Stimulated activated CD8-positive, alpha-beta memory T cell treated with anti-CD3 and anti-CD28 coated beads, Interleukin-12 subunit alpha, Interleukin-12 subunit beta, amount 100 ng/mL, for 4 hours (primary cell): ENCODE measurements around the gene NOG.

Experiments used
- DNase-seq: peaks from one replicate; pipeline ENCODE4 v3.0.0-alpha.2; 2020; ENCODE audit warnings: low read depth

Gene NOG

DNA sequence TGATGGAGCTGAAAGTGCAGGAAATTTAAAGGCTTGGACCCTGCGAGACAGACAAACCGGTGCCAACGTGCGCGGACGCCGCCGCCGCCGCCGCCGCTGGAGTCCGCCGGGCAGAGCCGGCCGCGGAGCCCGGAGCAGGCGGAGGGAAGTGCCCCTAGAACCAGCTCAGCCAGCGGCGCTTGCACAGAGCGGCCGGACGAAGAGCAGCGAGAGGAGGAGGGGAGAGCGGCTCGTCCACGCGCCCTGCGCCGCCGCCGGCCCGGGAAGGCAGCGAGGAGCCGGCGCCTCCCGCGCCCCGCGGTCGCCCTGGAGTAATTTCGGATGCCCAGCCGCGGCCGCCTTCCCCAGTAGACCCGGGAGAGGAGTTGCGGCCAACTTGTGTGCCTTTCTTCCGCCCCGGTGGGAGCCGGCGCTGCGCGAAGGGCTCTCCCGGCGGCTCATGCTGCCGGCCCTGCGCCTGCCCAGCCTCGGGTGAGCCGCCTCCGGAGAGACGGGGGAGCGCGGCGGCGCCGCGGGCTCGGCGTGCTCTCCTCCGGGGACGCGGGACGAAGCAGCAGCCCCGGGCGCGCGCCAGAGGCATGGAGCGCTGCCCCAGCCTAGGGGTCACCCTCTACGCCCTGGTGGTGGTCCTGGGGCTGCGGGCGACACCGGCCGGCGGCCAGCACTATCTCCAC lies at the start of gene NOG:
Gene NOG, plus strand, starts transcription at position 54 of the 674 bp plus-strand sequence. Its CDS starts 525 bp downstream, at position 579.
- peak; percentile 26 for DNase-seq

DNA sequence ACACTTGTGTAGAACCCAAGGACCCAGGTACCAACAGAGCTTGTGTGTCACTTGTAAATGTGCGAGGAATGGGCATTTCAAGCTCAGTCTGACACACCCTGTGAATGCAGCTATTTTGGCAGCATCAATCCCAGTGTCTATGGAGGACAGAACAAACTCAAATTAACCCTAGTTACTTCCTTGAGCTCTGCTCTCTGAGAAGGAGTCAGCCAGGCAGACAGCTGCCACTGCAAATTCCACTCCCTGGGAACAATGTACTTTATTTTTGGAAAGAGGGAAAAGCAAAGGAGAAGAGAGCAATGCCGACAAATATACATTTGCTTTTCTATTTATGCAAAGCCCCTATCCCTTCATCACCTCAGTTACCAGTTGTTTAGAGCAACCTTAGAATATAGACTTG lies 48.4 kb upstream of the NOG start:
- no peak for DNase-seq

DNA sequence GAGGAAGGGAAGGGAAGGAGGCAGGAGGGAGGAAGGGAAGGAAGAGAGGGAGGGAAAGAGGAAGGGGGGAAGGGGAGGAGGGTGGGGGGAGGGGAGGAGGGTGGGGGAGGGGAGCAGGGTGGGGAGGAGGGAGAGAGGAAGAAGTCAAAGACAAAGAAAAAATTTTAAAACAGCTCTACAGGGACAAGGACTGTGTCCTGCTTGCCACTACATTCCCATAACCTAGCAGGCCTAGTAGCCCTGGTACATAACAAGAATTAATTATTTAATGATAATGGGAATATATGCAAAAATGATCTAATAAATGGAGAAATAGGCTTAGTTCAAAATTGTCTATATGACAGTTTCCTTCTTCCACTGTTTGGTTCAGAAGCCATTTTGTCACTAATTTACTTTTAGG lies 47.6 kb upstream of the NOG start:
- DNase-seq: no peak

DNA sequence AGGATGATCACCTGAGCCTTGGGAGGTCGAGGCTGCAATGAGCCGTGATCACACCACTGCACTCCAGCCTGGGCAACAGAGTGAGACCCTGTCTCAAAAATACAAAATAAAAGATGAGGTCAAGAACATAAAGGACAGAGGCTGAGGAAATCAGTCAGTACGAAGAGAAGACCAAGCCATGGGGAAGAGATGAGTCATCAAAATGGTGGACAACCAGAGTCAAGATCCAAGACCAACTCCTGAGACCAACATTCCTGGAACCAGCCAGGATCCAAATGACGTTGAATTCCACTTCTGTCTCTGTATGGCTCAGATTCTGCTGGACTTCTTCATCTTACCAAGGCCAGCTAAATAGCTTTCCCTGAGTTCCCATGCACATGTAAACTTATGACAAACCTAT lies 44.8 kb upstream of the NOG start:
- DNase-seq: no peak

DNA sequence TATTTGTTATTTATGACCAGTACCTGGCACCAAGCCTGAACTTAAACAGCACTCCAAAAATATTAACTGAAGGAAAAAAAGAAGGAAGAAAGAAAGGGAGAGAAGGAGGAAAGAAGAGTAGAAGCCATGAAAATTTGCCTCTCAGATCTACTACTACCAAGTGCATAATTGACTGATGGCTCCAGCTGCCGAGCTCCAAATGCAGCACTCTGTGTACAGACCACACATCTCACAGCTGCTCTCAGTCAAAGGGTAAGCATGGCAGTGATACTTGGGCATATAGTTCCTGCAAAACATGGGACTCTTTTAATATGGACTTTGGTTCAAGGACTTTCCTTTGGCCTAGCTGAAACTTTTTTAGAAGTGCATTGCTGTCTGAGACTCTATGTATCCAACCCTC lies 44.0 kb upstream of the NOG start:
- no peak for DNase-seq

DNA sequence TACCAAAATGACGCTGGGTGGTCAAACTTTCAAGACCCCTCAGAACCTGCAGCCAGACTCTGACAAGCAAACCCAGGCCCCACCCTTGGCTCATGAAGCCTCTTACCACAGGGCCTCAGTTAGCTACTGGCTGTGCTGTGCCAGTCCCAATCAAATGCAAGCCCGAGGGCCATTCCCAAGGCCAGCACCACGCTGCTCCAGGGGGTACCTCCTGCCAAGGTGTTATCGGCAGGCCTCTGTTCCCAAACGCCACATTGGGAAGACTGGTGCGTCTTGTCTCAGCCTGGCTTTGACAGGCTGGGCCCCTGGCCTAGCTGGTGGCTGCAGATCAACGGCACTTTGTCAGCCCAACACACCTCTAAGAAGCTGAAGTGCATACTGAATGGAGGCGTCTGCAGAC lies 35.8 kb upstream of the NOG start:
- DNase-seq: no peak

DNA sequence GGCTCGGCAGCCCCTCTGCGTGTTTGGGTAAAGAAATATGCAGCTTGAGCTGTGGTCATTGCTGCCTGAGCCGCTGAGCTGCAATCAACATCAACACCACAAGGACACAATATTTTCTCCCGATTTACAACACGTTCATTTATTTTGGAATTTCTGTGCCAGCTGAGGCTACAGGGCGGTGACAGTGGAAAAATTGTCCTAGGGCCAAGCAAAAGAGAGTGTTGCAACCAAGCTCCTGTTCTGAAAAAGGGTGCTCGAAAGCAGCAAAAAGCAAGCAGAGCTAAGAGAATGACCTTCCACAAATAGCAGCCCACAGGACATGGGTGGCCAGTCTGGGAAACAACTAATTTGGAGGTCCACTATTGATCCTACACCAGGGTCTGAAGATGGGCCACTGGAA lies 35.4 kb upstream of the NOG start:
- DNase-seq: no peak

DNA sequence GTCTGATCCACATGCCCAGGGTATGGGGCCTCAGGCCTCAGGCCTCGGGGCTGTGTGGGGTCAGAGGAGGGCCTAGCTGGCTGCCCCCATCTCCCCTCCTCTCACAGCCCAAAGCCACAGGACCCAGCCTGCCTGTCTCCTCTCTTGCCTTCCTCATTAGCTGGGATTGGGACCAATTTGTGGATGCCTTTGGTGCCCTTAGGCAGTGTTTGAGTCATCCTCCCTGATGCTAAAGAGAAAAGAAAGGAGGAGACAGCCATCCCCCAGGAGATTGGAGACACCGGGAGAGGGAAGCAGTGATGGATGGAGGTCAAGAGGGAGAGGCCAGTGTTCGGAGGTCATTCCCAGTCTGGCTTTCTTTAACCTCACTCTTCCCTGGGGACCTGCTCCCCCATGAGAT lies 23.3 kb upstream of the NOG start:
- DNase-seq: no peak

DNA sequence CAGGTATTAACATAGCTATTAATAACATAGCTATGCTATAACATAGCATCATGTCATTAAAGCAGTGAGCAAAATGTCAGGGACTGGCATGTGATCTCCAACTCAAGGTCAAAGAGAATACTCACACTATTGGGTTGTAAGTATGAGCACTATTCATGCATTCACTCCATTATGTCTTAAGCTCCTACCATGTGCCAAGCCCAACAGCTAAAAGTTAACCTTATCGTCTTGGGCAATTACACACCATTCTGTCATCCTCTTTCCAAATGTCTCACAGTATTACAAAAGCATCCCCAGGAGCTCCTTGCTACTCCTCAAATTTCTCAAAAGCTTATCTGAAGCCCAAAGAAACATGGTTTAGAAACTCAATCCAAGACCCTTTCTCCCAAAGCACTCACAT lies 22.0 kb upstream of the NOG start:
- no peak for DNase-seq

DNA sequence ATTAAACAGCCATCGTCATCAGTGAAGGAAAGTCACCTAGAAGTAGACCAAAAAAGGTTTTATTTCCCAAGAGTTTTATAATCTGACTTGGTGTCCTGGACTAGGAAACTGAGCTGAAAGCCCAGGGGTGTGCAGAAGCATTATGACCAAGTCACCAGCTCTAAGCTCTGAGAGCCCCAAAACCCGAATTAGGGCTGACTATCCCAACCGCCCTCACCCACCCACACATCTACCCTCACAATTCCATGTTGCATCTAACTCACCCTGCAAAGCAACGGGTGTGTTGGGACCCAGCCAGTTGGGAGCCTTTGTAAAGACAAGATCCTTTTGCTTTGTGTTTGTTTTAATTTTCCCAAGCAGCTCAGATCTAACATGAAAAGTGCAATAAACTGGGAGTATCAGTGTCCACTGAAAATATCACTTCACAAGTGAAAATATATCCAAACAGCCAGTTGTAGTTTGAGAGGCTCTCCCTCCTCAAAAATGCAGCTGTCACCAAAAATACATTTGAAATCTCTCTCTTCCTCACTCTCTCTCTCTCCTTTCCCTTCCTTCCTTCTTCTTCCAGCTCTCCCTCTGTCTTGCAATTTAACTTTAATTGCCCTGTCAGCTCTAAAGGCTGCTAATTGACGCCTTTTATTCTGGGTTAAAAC lies 16.2 kb upstream of the NOG start:
- DNase-seq: no peak

DNA sequence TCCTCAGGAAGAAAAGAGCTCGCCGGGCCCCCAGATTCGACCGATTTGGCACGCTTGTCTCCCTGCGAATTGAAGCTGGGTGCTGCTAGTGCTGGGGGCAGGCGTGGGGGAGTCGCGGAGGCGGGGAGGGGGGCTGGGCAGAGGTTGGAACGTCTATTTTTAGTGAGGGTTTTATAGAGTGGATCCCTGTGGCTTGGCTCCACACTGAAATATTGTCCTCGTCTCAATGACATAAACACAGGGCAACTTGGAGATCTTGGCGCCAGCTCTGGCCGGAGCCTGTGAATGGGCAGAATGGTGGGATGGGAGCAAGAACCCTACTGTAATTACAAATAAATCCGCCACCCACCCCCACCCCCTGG lies 15.7 kb upstream of the NOG start:
- DNase-seq: no peak

DNA sequence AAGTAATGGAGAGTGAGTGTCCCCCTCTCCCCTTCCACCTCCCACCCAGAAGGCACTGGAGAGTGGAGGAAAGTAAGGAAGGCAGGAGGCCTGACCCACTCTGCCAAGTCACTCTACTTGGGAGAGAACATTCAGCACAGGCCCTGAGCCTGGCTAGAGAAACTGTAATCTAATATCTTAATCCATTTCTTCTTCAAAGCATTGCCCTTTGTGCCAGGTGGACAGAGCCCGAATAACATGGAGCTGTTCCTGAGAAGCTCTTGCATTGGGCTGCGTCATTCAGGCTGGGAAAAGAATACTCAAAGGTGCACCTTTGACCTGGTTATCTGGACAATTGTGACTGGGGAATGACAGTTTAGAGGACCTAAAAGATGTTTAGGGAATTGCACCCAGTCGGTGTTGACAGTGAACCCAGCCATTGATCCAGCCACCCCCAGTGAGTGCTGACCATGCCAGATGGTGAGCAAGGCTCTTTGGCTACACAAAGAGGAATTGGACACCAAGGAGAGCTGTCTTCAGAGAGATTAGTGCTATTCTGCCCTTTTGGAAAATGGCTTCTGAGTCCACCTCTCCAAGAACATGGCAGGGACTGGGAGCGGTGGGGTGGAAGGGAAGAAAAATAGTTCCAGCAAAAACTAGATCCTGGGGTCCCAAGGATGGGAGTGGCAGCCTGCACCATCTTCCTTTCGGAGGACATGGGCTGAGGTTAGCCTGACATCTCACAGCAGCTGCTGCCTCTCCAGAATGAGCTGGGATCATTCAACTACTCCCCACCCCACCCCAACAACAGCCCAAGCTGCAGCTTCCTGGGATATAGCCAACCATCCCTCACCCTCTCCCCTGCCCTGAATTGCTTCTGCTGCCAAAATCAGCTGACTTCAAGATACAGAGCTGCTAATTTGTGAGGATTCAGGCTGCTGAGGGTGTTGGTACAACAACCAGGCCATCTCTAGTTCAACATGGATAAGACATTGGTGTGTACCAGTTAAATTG lies 11.6 kb upstream of the NOG start:
- no peak for DNase-seq

DNA sequence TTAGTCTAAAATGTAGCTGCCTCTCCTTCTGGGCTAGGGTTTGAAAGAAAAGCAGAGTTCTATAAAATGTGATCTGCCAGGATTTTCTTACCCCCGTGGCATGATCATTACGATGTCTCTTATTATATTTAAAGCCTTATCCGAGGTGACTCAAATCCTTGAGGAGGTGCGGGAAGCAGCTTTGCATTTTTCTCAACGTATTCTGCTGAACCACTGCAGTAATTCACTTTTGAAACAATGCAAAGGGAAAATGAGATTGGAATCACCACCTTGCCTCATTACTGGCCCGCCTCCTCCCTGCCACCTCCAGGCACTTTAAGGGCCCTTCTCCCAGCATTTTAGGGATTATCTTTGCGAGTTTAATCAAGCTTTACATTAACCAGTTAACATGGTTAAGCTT lies 9.7 kb upstream of the NOG start:
- no peak for DNase-seq

DNA sequence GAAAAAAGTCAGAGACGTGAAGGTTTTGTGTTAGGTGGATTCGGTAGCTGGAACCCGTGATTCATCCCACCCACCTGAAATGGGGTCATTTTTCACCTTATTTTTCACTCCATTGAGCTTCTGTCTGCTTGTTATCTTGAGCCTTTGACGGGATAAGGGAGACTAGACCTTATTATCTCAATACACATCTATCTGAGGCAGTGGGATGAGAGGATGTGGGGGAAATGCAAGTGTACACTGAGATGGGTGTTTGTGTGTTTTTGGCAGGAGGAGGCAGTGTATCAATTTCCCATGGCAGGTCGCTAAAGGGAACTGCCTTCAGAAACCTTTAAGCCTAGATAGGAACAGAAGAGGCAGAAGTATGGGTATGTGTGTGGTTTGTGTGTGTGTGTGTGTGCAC lies 6.2 kb upstream of the NOG start:
- no peak for DNase-seq

DNA sequence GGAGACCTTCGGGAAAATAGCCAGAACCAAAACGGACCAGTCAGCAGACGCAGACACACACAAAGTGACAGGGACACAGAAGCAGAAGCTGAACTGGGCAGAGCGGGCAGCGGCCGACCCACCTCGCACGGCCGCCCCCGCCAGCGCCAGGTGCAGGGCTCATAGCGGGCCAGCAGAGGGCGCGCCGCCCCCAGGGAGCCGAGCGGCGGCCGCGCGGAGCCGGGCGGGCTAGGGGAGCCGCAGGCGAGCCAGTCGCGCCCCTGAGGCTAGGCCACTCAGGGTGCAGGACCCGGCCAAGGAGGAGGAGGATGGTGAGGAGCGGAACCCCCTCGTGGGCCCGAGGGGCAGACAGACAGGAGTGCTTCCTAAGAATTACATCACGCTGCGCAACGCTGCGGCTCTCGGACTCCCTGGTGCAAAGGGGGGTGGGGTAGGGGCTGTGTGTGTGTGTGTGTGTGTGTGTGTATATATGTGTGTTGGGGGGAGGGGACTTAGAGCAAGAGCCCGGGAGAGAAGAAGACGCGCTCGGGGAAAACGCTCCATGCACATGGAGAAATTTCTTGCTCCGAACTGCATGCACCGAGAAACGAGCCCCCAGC lies 913 bp upstream of the NOG start:
- DNase-seq: peak; percentile 58

DNA sequence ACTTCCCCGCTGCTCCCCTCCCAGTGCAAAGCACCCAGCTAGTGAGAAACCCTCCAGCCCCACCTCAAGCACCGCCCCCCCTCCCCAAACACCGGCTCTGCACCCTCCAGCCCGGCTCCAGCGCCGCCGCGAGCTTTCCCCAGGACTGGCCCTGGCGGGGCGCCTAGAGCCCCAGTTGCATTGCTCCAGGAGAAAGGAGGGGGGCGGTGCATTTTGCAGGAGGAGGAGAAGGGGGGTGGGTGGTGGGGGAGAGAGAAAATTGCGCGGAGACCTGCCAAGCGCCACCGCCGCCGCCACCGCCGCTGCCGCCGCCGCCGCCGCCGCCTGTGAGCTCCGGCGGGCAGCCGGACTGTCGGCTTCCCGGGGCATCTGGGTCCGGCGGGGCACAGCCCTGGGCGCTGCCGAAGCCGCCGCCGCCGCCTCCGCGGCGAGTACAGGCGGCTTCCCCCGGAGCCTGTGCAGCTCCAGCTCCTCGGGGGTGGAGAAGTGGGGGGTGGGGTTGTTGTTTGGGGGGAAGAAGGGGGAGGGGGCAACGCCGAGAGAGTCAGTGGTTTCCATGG lies 333 bp upstream of the NOG start:
- peak; percentile 3 for DNase-seq

DNA sequence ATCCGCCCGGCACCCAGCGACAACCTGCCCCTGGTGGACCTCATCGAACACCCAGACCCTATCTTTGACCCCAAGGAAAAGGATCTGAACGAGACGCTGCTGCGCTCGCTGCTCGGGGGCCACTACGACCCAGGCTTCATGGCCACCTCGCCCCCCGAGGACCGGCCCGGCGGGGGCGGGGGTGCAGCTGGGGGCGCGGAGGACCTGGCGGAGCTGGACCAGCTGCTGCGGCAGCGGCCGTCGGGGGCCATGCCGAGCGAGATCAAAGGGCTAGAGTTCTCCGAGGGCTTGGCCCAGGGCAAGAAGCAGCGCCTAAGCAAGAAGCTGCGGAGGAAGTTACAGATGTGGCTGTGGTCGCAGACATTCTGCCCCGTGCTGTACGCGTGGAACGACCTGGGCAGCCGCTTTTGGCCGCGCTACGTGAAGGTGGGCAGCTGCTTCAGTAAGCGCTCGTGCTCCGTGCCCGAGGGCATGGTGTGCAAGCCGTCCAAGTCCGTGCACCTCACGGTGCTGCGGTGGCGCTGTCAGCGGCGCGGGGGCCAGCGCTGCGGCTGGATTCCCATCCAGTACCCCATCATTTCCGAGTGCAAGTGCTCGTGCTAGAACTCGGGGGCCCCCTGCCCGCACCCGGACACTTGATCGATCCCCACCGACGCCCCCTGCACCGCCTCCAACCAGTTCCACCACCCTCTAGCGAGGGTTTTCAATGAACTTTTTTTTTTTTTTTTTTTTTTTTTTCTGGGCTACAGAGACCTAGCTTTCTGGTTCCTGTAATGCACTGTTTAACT lies 1.0 kb downstream of the NOG start:
- no peak for DNase-seq

DNA sequence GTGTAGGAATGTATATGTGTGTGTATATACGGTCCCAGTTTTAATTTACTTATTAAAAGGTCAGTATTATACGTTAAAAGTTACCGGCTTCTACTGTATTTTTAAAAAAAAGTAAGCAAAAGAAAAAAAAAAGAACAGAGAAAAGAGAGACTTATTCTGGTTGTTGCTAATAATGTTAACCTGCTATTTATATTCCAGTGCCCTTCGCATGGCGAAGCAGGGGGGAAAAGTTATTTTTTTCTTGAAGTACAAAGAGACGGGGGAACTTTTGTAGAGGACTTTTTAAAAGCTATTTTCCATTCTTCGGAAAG lies 1.6 kb downstream of the NOG start:
- DNase-seq: no peak

DNA sequence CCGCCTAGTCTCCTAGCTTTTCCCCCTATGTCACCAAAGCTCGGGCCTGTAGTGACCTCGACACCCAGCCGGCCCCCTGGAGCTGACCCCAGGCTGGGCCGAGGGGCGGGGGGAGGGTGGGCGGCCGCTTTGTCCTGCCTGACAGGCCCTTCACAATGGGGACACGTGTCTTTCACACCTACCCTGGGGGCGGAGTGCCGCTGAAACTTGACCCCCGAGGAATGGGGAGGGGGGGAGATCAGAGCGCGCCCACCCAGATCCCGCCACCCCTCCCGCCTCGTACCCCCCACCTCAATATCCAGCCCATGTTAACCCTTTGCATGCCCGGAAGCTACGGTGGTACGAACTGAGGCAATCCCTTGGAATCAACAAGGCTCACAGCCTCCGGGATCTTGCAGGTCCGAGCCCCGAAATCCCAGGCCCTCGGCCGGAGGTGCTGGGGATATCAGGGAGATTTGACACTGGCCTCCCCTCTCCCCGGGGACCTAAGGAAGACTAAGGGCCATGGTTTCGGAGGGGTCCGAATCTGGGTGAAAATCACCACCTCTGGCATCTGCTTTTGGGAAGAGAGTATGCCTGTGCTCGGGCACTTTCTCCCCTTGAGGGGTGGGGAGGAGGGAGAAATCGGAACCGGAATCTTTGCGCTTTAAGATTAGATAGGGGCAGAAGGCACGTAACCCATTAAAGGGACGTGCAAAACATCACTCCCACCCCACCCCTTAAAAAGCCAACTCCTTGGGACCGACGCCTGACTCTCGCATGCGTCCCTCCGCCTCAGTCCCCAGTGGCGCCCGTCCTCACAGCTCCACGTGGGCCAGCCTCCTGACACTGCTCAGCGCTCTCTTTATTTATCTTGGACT lies 2.6 kb downstream of the NOG start:
- DNase-seq: no peak

DNA sequence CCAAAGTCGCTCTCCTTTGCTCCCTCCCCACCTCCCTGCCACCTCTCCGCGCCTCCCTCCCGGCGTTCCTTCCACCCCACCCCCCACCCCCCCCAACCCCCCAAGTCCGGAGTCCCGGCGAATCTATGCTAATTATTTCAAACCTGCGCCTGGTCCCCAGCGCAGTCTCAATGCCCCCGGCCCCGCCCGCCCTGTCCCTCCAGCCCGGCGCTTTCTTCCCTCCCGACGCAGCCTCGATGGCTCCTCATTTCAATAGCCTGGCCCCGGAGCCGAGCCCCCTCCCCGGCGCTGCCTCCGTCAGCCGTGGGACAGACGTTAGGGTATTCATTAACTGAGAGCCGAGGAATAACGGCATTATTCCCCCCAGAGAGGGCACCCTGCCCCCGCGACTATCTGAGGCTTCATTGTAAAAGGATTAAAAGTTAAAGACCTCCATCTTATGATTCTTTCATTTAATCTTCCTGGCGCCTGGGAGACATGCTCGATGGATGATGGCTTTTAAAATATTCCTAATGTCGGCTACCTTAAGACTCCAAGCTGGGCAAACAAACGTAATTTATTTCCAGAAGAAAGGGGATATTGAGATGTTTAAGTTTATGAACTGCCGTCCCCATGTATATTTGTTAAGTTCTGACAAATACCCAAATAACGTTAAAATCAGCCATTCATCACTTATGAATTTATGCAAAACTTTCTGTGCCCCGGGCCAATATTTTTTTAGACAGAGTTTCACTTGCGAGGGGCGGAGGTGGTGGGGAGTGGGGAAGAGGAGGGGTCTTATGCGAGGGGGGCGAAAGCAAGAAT lies 3.4 kb downstream of the NOG start:
- DNase-seq: no peak
